Measurements from ENCODE around the gene LAG3. TPM values are rescaled to one million over a fixed set of nuclear protein-coding genes. Genes with fewer than 3 reads are reported as not detected.

The LAG3 gene
- total and polyA plus RNA-seq, 5 experiments from 2014 or later: 0.47 to 14.5 (median 0.60) TPM

DNA sequence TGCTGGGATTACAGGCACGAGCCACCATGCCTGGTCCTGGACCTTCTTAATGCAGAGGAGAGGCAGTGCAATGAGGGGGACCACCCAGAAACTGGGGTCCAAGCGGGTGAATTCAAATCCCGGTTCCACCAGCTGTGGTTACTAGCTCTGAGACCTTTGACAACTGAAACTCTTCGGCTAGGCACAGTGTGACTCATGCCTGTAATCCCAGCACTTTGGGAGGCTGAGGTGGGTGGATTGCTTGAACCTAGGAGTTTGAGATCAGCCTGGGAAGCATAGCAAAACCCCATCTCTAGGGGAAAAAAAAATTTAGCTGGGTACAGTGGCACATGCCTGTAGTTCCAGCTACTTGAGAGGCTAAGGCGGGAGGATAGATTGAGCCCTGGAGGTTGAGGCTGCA lies 12.0 kb downstream of the LAG3 start:
- DNase-seq: no peak
- no peak for ATAC-seq
- no peaks in the 10 kb centered on the region for H3K27me3 Mint-ChIP-seq

DNA sequence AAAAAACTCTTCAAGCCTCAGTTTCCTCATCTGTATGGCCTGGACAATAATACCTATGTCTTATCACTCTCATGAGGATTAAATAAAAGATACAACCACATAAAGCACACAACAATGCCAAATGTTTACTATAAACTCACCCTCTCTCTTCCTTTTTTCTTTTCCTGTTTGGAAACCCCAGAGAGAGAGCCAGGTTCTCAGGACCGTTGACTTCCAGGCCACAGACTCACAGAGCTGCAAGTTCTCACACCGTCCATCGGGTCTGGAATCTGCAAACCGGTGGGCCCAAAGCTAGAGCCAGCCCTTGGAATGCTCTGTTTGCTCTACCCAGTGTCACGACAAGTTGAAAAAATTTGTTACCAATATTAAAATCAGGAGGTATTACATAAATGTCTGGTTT lies 12.4 kb downstream of the LAG3 start:
- ATAC-seq: no peak
- Mint-ChIP-seq H3K27me3 (no peaks in the 10 kb centered on the region), H3K4me1 (peaks cover 15 to 34% (median 25%) of the 10 kb centered on the region in 4 donors), H3K4me3 (no peak overlapping the region), H3K36me3 (no peaks in the 10 kb centered on the region), H3K9me3 (no peaks in the 10 kb centered on the region), H3K27ac (peak overlapping the region in 1 of 10 donors; percentile 50)
- no peak for DNase-seq
- POLR2A ChIA-PET: interaction anchor here (1.5 kb wide), 1 partner anchor 31 kb away, joined by 4 read pairs; the partner anchor contains the start of gene MLF2

More for the DNA sequence above, 12.0 kb downstream of the LAG3 start:
- H3K9me3 Mint-ChIP-seq: no peaks in the 10 kb centered on the region
- H3K4me3 Mint-ChIP-seq: no peak overlapping the region
- H3K4me1 Mint-ChIP-seq: peaks cover 11 to 30% (median 21%) of the 10 kb centered on the region in 4 donors
- POLR2A ChIA-PET: interaction anchor here (1.5 kb wide), 1 partner anchor 31 kb away, joined by 4 read pairs; the partner anchor contains the start of gene MLF2
- H3K27ac Mint-ChIP-seq: no peak overlapping the region
- H3K36me3 Mint-ChIP-seq: no peaks in the 10 kb centered on the region

DNA sequence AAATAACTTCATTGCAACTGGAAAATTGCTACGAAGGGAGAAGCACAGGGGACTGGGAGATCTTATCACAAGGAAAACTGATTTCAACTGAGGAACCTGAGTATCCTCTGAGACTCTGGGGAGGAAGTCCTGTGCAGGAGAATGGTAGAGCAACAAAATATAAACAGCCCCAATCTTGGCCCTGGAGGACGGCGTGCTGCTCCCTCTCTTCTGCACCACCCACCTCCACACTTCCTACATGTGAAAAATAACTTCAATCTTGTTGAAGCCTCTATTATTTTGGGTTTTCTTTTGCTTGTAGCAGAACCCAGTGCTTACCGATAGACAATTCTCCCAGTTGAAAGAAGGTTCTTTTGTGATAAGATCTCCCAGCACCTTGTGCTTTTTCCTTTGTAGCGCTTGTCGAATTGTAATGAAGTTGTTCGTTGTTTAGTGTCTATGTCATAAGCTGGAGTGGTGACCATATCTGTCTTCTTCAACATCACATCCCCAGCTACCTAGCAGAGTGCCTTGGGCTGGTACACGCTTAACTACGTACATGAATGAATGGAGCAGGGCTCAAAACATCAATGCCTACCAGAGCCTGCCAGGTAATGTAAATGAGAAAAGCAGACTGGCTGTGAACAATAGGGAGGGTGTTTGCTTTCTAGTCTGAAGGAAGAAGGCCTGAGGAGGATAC lies 14.2 kb downstream of the LAG3 start:
- H3K27ac Mint-ChIP-seq: peak overlapping the region; percentile 52 to 91 (median 83)
- peak overlapping the region; percentile 11 to 65 (median 39) for H3K4me3 Mint-ChIP-seq
- peaks cover 15 to 40% (median 32%) of the 10 kb centered on the region in 4 donors for H3K4me1 Mint-ChIP-seq
- no peaks in the 10 kb centered on the region for H3K36me3 Mint-ChIP-seq
- no peaks in the 10 kb centered on the region for H3K9me3 Mint-ChIP-seq
- ATAC-seq (peak; percentile 76 to 93), DNase-seq (peak in 3 of 10 donors; percentile 44 to 62 (median 58))
- POLR2A ChIA-PET: interaction anchor here (0.5 to 1.4 kb wide), 5 partner anchors 13 to 91 kb away, joined by 3 to 5 read pairs (median 3); partner anchors contain the start of gene MLF2
- H3K27me3 Mint-ChIP-seq: no peaks in the 10 kb centered on the region

DNA sequence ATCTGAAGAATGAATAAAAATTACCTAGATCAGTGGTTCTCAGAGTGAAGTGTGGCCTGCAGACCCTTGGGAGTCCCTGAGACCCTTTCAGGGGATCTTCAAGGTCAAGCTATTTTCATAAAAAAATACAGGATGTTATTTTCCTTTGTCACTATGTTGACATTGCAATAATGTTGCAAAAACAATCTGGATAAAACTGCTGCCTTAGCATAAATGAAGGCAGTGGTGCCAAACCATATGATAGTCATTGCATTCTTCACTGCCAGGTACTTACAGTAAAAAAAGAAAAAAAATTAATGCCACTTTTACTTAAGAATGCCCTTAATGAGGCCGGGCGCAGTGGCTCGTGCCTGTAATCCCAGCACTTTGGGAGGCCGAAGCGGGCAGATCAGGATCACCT lies 15.0 kb downstream of the LAG3 start:
- H3K36me3 Mint-ChIP-seq: no peaks in the 10 kb centered on the region
- H3K4me1 Mint-ChIP-seq: peaks cover 21 to 47% (median 39%) of the 10 kb centered on the region in 4 donors
- H3K27me3 Mint-ChIP-seq: peaks cover 0 to 2% (median 0%) of the 10 kb centered on the region in 5 donors
- no peaks in the 10 kb centered on the region for H3K9me3 Mint-ChIP-seq
- ATAC-seq (no peak), DNase-seq (no peak)
- H3K27ac Mint-ChIP-seq: peak overlapping the region in 8 of 10 donors; percentile 66 to 91 (median 88)
- POLR2A ChIA-PET: interaction anchor here (0.7 to 1.4 kb wide), 5 partner anchors 13 to 344 kb away, joined by 3 to 6 read pairs (median 5); no protein-coding TSS in a partner anchor
- H3K4me3 Mint-ChIP-seq: peak overlapping the region in 3 of 10 donors; percentile 44 to 54 (median 45)

DNA sequence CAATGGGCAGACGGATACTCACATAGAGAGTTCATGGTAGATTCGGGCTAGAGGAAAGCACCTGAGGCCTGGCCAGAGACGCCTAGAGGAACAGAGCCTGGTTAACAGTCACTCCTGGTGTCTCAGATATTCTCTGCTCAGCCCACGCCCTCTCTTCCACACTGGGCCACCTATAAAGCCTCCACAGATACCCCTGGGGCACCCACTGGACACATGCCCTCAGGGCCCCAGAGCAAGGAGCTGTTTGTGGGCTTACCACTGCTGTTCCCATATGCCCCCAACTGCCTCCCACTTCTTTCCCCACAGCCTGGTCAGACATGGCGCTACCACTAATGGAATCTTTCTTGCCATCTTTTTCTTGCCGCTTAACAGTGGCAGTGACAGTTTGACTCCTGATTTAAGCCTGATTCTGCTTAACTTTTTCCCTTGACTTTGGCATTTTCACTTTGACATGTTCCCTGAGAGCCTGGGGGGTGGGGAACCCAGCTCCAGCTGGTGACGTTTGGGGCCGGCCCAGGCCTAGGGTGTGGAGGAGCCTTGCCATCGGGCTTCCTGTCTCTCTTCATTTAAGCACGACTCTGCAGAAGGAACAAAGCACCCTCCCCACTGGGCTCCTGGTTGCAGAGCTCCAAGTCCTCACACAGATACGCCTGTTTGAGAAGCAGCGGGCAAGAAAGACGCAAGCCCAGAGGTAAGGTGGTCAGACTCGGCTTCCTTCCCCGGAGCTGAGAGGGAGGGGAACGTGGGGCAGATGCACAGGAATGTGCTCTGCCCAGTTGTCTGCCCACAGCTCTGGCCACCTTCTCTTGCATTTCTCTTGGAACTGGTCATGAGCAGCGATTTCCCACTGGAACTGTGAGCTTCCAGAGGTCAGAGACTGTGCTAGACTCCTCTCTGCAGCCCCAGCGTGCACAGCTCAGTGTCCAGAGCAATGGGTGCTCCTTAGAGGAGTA lies 16.9 kb downstream of the LAG3 start, which contains the start of gene CD4:
TSS of gene CD4 (plus strand) at position 557 of the 953 bp plus-strand sequence. CDS start 10,611 bp downstream, outside the sequence.
- peaks cover 0 to 2% (median 0%) of the 10 kb centered on the region in 5 donors for H3K27me3 Mint-ChIP-seq
- no peaks in the 10 kb centered on the region for H3K9me3 Mint-ChIP-seq
- DNase-seq (no peak), ATAC-seq (no peak)
- peak within 1 kb of the TSS in 7 of 10 donors; percentile 35 to 84 (median 40) for H3K27ac Mint-ChIP-seq
- POLR2A ChIA-PET: interaction anchor here (0.5 to 1.2 kb wide), 2 partner anchors 36 to 39 kb away, joined by 3 read pairs; partner anchors contain the start of genes MLF2 and P3H3
- H3K4me3 Mint-ChIP-seq: peak within 1 kb of the TSS in 6 of 10 donors; percentile 6 to 65 (median 29)
- no peaks in the 10 kb centered on the region for H3K36me3 Mint-ChIP-seq
- peaks cover 30 to 60% (median 53%) of the 10 kb centered on the region in 4 donors for H3K4me1 Mint-ChIP-seq

DNA sequence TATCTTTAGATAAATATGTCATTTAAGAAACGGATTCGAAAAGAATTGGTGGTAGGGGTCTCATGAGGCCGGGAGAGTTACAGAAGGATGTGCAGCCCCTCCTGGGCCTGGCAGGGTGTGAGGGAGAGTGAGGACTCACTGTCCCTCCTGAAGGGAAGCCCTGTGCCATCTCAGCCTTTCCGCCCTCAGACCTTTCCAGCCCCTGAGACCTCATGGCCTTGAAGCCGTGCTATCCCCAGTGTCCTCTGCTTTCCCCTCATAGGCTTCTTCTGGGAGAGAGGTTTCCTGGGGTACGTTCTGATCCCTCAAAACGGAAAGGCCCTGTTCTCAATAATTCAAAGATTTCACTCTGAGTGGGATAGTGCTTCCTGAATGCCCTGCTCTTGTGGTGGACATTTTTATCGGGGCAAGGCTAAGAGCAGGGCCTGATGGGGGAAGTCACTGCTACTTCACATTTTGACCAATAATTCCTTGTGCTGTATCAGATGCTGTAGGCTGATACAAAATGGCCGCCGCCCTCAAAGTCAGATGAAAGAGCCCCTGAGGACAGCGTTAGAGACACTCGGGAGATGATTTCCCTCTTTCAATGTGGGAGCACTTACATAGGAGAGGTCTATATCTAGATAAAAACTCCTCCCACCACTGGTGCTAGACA lies 18.3 kb downstream of the LAG3 start:
- peak overlapping the region in 1 of 10 donors; percentile 60 for H3K4me3 Mint-ChIP-seq
- peaks cover 0 to 5% (median 0%) of the 10 kb centered on the region in 5 donors for H3K27me3 Mint-ChIP-seq
- H3K27ac Mint-ChIP-seq: peak overlapping the region in 1 of 10 donors; percentile 78
- peaks cover 30 to 59% (median 50%) of the 10 kb centered on the region in 4 donors for H3K4me1 Mint-ChIP-seq
- POLR2A ChIA-PET: interaction anchor here (1.2 kb wide), 1 partner anchor 38 kb away, joined by 3 read pairs; the partner anchor contains the start of gene MLF2
- no peaks in the 10 kb centered on the region for H3K9me3 Mint-ChIP-seq
- DNase-seq (no peak), ATAC-seq (no peak)
- no peaks in the 10 kb centered on the region for H3K36me3 Mint-ChIP-seq

DNA sequence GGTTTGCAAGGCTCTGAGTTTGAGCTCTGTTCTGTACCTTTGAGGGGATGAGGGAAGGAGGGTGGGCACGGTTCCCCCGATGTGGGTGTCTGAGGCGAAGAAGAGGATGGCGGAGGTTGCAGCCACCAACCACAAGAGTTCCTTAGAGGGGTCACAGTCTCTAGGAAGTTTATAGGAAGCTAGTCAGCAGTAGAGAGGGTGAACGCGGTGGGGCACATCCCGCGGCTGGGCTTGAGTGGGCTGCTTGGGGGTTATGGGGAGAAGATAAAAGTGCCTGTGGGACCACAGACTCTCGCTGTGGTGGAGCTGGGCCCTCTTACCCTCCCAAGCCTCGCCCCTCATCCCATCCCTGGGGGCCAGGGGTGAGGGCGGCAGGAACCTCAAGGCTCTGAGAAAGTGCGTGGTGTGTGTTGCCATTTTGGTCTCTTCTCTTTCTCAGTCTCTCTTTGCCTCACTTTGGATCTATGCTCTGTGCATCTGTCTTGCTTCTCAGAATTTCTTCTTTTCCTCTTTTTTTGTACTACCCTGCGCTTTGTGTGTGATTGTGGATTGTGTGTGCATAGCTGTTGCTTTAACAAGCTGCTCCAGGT lies 19.7 kb downstream of the LAG3 start:
- peak overlapping the region; percentile 29 to 83 (median 65) for H3K4me3 Mint-ChIP-seq
- no peaks in the 10 kb centered on the region for H3K9me3 Mint-ChIP-seq
- H3K4me1 Mint-ChIP-seq: peaks cover 21 to 50% (median 39%) of the 10 kb centered on the region in 4 donors
- POLR2A ChIA-PET: interaction anchor here (0.8 to 2.7 kb wide), 7 partner anchors 9 to 160 kb away, joined by 3 to 14 read pairs (median 4); partner anchors contain the start of genes C12orf57, MLF2, PTMS and RNU7-1
- DNase-seq (no peak), ATAC-seq (peak; percentile 19 to 28)
- peaks cover 0 to 9% (median 0%) of the 10 kb centered on the region in 5 donors for H3K27me3 Mint-ChIP-seq
- no peaks in the 10 kb centered on the region for H3K36me3 Mint-ChIP-seq
- peak overlapping the region in 9 of 10 donors; percentile 24 to 86 (median 72) for H3K27ac Mint-ChIP-seq

DNA sequence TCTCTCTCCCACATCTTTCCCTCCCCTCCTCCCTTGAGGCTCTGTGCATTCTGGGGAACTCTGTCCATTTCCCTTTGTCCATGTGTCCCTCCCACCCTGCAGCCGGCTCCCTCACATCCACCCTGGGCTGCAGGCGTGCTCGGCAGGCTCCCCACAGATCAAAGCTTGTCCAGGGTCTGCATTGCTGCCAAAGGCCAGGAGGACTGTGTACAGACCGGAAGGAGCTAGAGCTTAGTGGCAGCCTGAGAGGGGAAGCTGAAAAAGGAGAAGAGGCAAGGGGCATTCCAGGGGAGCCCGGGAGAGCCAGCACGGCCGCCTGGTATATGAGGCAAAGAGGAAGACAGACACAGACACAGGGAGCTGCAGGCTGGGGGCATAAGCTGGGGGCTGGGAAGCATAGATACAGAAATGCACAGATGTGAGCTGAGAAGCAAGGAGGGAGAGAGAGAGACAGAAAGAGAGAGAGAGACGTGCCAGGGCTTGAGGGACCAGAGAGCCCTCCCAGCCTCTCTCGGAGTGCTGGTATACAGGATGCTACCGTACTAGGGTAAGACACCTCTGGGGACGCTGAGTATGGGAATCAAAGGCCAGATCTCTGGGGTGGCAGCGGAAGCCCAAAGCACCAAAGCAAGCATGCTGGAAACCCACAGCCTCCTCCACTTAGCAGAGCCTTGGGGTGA lies 20.3 kb downstream of the LAG3 start:
- ATAC-seq (peak; percentile 95 to 97), DNase-seq (peak; percentile 17 to 77 (median 54))
- POLR2A ChIA-PET: interaction anchor here (1.0 to 2.7 kb wide), 7 partner anchors 9 to 161 kb away, joined by 3 to 14 read pairs (median 4); partner anchors contain the start of genes C12orf57, MLF2, PTMS and RNU7-1
- H3K9me3 Mint-ChIP-seq: no peaks in the 10 kb centered on the region
- peaks cover 20 to 46% (median 36%) of the 10 kb centered on the region in 4 donors for H3K4me1 Mint-ChIP-seq
- H3K27me3 Mint-ChIP-seq: peaks cover 0 to 12% (median 0%) of the 10 kb centered on the region in 5 donors
- peak overlapping the region; percentile 45 to 86 (median 74) for H3K27ac Mint-ChIP-seq
- peak overlapping the region; percentile 29 to 83 (median 70) for H3K4me3 Mint-ChIP-seq
- no peaks in the 10 kb centered on the region for H3K36me3 Mint-ChIP-seq

DNA sequence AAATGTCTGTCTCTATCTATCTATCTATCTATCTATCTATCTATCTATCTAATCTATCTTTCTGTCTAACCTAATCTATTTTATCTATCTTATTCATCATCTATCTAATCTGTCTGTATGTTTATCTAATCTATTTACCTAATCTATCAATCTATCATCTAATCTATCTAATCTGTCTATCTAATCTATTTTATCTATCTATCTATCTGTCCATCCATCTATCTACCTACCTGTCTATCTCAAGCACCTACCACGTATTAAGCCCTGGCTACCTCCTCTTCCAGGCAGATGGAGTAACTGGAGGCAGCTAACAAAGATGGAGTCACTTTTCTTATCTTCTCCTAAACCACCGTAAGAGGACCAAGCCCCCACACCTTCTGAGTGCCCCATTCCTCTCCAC lies 22.8 kb downstream of the LAG3 start:
- H3K36me3 Mint-ChIP-seq: no peaks in the 10 kb centered on the region

DNA sequence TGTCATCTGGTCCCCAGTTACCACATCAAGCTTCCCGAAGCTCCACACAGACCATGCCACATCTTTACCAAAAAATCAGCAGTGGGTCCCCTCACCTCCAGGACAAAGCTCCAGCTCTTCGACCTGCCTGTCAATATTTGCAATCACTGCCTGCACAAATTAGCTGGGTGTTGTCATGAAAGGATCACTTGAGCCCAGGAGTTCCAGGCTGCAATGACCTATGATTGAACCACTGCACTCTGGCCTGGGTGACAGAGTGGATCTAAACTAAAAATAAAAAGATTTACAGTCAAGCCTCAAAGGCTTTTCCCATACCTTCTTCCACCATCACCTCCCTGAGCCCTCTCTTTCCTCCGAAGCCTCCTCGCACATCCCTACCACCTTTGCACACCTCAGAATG lies 24.3 kb downstream of the LAG3 start:
- Mint-ChIP-seq H3K4me3 (no peak overlapping the region), H3K27me3 (peaks cover 0 to 33% (median 9%) of the 10 kb centered on the region in 5 donors), H3K9me3 (no peaks in the 10 kb centered on the region), H3K27ac (no peak overlapping the region), H3K4me1 (peaks cover 15 to 22% (median 21%) of the 10 kb centered on the region in 4 donors), H3K36me3 (no peaks in the 10 kb centered on the region)
- DNase-seq: no peak
- ATAC-seq: no peak
- POLR2A ChIA-PET: interaction anchor here (0.5 kb wide), 1 partner anchor 347 kb away, joined by 4 read pairs; no protein-coding TSS in a partner anchor

More for the DNA sequence above, 22.8 kb downstream of the LAG3 start:
- no peak for DNase-seq
- H3K4me1 Mint-ChIP-seq: peaks cover 15 to 30% (median 23%) of the 10 kb centered on the region in 4 donors
- H3K9me3 Mint-ChIP-seq: no peaks in the 10 kb centered on the region
- H3K27ac Mint-ChIP-seq: peak overlapping the region in 1 of 10 donors; percentile 90
- POLR2A ChIA-PET: no interaction called here
- no peak overlapping the region for H3K4me3 Mint-ChIP-seq
- ATAC-seq: no peak
- peaks cover 0 to 32% (median 8%) of the 10 kb centered on the region in 5 donors for H3K27me3 Mint-ChIP-seq

DNA sequence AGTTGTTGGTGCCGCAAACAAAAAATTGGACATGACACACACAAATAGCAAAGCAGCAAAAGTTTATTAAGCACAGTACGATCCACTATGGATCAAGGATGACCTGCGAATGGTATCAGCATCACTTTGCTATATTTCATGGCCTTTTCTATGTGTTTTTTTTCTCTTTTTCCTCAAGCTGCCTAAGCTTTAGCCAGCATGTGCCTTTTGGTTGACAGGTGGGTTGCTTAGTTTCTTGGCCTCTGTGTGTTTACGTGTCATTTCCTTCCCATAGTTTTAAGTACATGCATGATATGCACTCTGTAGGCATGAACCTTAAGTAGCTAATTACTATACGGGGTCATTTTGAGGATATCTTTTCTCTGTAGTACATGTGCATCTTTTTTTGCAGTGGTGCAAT lies 26.8 kb downstream of the LAG3 start:
- Mint-ChIP-seq H3K9me3 (no peaks in the 10 kb centered on the region), H3K36me3 (no peaks in the 10 kb centered on the region), H3K27ac (no peak overlapping the region), H3K4me1 (peaks cover 0 to 2% (median 0%) of the 10 kb centered on the region in 4 donors), H3K4me3 (no peak overlapping the region), H3K27me3 (peaks cover 0 to 33% (median 10%) of the 10 kb centered on the region in 5 donors)
- ATAC-seq (no peak), DNase-seq (no peak)
- POLR2A ChIA-PET: no interaction called here
